ENCODE measurements around the gene ETFRF1.
A peak's percentile ranks its signal among the peaks of the same experiment; 100 is the strongest.

Gene ETFRF1

DNA sequence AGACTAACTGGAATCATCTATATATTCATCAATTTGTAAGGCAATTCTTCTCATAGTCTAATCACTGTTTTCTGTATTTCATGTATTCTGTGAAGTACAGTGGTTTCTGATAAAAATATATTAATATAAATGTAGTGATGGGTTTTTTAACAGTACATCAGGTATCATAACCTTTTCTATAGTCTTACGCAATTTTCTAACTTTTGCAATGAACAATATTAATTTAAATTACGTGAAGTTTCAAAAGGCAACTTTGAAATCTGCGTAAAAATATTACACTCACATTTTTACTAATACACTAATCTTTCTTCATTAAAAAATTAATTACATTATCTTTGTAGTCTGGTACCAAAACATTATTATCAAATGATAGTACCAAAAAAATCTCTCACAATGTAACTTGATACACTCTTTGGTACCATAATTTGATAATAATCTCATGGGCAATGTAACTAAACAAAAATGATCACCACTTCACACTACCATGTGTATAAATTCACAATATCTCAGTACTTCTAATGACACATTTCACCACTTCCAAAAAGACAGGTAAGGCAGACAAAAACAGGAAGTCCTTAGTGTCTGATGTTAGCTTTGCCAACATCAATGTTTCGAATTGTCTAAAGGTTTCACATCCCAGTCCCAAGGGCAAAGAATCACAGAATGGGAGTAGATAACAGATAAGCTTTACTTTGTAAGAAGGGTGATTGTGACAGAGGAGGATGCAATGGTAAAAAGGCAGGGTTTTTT is 8.8 kb upstream of the ETFRF1 start:
- Histone ChIP-seq H3K27ac (ENCODE audit: insufficient read depth, low read length, poor library complexity, severe bottlenecking) (peak overlapping the region; percentile 44), H3K4me1 (ENCODE audit: control insufficient read depth, insufficient read depth, low read length, poor library complexity, severe bottlenecking) (no peaks in the 10 kb centered on the region), H3K27me3 (replicated peaks; ENCODE audit: control insufficient read depth, insufficient read depth, low read length, poor library complexity, severe bottlenecking) (no peaks in the 10 kb centered on the region), H3K9me3 (ENCODE audit: control insufficient read depth, low read length) (no peaks in the 10 kb centered on the region), H3K36me3 (ENCODE audit: control insufficient read depth, insufficient read depth, low read length) (no peaks in the 10 kb centered on the region), H3K4me3 (ENCODE audit: insufficient read depth, low read depth, low read length, poor library complexity, severe bottlenecking) (peak overlapping the region; percentile 42)
- DNase-seq, result no peak

DNA sequence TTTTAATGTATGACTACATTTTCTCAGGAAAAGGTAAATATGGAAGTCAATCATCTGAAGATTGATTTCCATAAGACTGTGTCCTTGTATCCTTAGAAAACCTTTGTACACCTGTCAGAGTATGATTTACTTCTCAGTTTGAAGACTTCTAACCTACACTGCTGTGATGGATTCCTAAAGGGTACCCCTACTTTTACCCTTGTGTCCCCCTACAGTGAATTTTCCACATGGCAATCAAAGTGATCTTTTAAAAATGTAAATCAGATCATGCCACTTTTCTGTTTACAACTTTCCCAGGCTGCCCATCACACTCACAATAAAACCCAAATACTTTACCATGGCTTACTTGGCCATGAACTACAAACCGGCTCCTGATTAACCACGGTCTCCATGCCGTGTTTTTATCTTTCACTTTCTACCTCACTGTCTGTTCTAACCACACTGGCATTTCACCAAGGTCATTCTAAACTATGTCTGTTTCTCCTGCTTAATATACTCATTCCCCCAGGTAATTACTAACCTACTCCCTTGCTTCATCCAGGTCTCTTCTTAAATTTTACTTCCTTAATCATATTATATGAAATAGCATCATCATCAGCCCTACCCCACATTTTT is 8.1 kb upstream of the ETFRF1 start:
- Histone ChIP-seq H3K9me3 (ENCODE audit: control insufficient read depth, low read length) (no peaks in the 10 kb centered on the region), H3K27ac (ENCODE audit: insufficient read depth, low read length, poor library complexity, severe bottlenecking) (peak overlapping the region; percentile 44), H3K4me3 (ENCODE audit: insufficient read depth, low read depth, low read length, poor library complexity, severe bottlenecking) (peak overlapping the region; percentile 42), H3K27me3 (replicated peaks; ENCODE audit: control insufficient read depth, insufficient read depth, low read length, poor library complexity, severe bottlenecking) (no peaks in the 10 kb centered on the region), H3K4me1 (ENCODE audit: control insufficient read depth, insufficient read depth, low read length, poor library complexity, severe bottlenecking) (no peaks in the 10 kb centered on the region), H3K36me3 (ENCODE audit: control insufficient read depth, insufficient read depth, low read length) (no peaks in the 10 kb centered on the region)
- DNase-seq, result no peak

DNA sequence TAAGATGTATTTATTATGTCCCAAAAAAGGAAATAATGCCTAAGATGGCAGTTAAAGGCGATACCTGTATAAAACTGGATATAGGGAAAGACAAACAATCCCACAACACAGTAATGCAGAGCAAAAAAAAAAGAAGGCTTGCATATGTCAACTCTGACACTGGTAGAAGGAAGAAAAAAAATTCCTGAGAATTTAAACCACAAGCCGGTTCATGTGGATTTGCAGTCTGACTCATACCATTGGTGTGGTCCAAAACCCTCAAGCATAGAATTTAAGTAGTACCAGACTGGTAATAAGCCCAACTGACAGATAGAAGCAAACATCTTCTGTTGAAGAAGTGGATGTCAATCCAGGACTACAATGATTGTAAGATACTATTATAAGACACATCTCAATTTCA is 7.3 kb upstream of the ETFRF1 start:
- no peak overlapping the region for H3K27ac ChIP-seq (ENCODE audit: insufficient read depth, low read length, poor library complexity, severe bottlenecking)
- DNase-seq, result no peak
- no peaks in the 10 kb centered on the region for H3K4me1 ChIP-seq (ENCODE audit: control insufficient read depth, insufficient read depth, low read length, poor library complexity, severe bottlenecking)

DNA sequence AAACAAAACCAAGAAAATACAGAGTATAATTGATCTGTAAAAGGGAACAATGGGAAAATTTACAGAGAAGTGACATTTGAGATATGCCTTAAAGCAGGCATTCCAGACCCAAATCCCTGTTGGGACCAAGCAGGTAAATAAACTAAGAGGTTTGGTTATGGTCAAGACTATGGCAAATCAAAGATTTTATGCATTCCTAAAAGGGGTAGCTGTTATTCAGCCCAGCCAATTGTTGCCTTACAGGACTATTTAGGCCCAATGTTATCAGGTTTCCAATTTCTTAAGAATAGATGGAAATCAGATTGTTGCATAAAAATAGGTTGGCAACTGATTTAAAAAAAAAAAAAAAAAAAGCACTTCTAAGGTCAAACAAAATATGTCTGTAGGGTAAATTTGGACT is 5.4 kb upstream of the ETFRF1 start:
- Histone ChIP-seq H3K36me3 (ENCODE audit: control insufficient read depth, insufficient read depth, low read length) (no peaks in the 10 kb centered on the region), H3K27ac (ENCODE audit: insufficient read depth, low read length, poor library complexity, severe bottlenecking) (no peak overlapping the region), H3K4me3 (ENCODE audit: insufficient read depth, low read depth, low read length, poor library complexity, severe bottlenecking) (no peak overlapping the region), H3K9me3 (ENCODE audit: control insufficient read depth, low read length) (no peaks in the 10 kb centered on the region), H3K27me3 (replicated peaks; ENCODE audit: control insufficient read depth, insufficient read depth, low read length, poor library complexity, severe bottlenecking) (no peaks in the 10 kb centered on the region), H3K4me1 (ENCODE audit: control insufficient read depth, insufficient read depth, low read length, poor library complexity, severe bottlenecking) (peaks cover 6% of the 10 kb centered on the region)
- DNase-seq, result no peak

More for the DNA sequence above, 7.3 kb upstream of the ETFRF1 start:
- H3K36me3 ChIP-seq (ENCODE audit: control insufficient read depth, insufficient read depth, low read length), result no peaks in the 10 kb centered on the region
- no peaks in the 10 kb centered on the region for H3K9me3 ChIP-seq (ENCODE audit: control insufficient read depth, low read length)
- H3K4me3 ChIP-seq (ENCODE audit: insufficient read depth, low read depth, low read length, poor library complexity, severe bottlenecking), result no peak overlapping the region
- H3K27me3 ChIP-seq (replicated peaks; ENCODE audit: control insufficient read depth, insufficient read depth, low read length, poor library complexity, severe bottlenecking), result no peaks in the 10 kb centered on the region

DNA sequence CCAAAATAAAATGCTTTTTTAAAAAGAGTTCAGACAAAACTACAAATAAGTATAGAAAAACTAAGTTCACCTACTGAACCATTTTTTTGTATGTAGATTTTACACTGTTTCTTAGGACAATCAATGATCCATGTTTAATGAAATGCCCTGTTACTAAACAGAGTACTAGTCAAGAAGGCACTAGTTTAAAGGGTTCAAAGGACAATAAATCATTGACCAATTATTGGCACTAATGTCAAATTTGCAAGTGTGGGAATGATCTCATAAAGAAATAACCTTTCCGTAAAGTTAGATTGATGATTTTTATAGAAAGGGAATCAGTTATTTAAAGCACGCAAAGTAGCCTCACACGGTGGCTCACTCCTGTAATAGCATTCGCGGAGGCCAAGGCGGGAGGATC is 4.2 kb upstream of the ETFRF1 start:
- Histone ChIP-seq H3K36me3 (ENCODE audit: control insufficient read depth, insufficient read depth, low read length) (no peaks in the 10 kb centered on the region), H3K27ac (ENCODE audit: insufficient read depth, low read length, poor library complexity, severe bottlenecking) (no peak overlapping the region), H3K27me3 (replicated peaks; ENCODE audit: control insufficient read depth, insufficient read depth, low read length, poor library complexity, severe bottlenecking) (no peaks in the 10 kb centered on the region), H3K4me1 (ENCODE audit: control insufficient read depth, insufficient read depth, low read length, poor library complexity, severe bottlenecking) (peaks cover 10% of the 10 kb centered on the region), H3K9me3 (ENCODE audit: control insufficient read depth, low read length) (no peaks in the 10 kb centered on the region), H3K4me3 (ENCODE audit: insufficient read depth, low read depth, low read length, poor library complexity, severe bottlenecking) (no peak overlapping the region)
- no peak for DNase-seq

DNA sequence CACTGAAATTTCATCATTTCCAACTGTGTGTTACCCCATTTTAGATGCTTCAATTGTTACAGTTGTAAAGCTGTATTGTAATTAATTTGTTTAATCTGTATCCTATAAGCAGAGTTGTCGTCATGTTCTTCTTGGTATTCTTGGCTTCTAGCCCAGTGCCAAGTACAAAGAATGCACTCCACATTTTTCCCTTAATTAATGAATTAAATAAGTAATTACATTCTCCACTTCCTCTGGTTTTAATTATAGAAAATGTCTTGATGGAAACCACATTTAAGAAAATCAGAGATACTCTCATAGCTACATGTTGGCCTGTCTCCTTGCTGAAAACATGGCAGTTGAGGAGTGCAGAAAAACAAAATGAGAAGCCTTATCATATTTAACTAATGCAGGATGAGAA is 823 bp upstream of the ETFRF1 start:
- Histone ChIP-seq H3K4me3 (ENCODE audit: insufficient read depth, low read depth, low read length, poor library complexity, severe bottlenecking) (peak overlapping the region; percentile 77), H3K9me3 (ENCODE audit: control insufficient read depth, low read length) (no peaks in the 10 kb centered on the region), H3K4me1 (ENCODE audit: control insufficient read depth, insufficient read depth, low read length, poor library complexity, severe bottlenecking) (peaks cover 15% of the 10 kb centered on the region), H3K27me3 (replicated peaks; ENCODE audit: control insufficient read depth, insufficient read depth, low read length, poor library complexity, severe bottlenecking) (no peaks in the 10 kb centered on the region), H3K27ac (ENCODE audit: insufficient read depth, low read length, poor library complexity, severe bottlenecking) (peak overlapping the region; percentile 86), H3K36me3 (ENCODE audit: control insufficient read depth, insufficient read depth, low read length) (no peaks in the 10 kb centered on the region)
- DNase-seq, result no peak

DNA sequence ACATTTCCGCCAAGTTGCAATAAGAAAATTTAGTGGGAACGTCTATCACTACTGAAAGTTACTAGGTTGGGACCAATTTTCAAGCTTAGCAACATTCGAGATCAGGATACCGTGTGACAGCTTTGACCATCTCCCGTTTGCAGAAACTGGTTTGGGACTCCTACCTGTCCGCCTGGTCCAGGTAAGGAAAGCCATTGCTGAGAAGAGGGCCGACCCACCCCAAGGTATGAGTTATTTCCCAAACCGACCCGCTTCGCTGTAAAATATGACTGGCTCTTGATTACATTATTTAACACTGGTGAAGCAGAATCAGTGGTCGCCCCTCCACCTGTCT is 348 bp upstream of the ETFRF1 start:
- Histone ChIP-seq H3K4me3 (ENCODE audit: insufficient read depth, low read depth, low read length, poor library complexity, severe bottlenecking) (peak overlapping the region; percentile 77), H3K9me3 (ENCODE audit: control insufficient read depth, low read length) (no peaks in the 10 kb centered on the region), H3K4me1 (ENCODE audit: control insufficient read depth, insufficient read depth, low read length, poor library complexity, severe bottlenecking) (peaks cover 15% of the 10 kb centered on the region), H3K36me3 (ENCODE audit: control insufficient read depth, insufficient read depth, low read length) (no peaks in the 10 kb centered on the region), H3K27ac (ENCODE audit: insufficient read depth, low read length, poor library complexity, severe bottlenecking) (peak overlapping the region; percentile 86), H3K27me3 (replicated peaks; ENCODE audit: control insufficient read depth, insufficient read depth, low read length, poor library complexity, severe bottlenecking) (no peaks in the 10 kb centered on the region)
- no peak for DNase-seq

DNA sequence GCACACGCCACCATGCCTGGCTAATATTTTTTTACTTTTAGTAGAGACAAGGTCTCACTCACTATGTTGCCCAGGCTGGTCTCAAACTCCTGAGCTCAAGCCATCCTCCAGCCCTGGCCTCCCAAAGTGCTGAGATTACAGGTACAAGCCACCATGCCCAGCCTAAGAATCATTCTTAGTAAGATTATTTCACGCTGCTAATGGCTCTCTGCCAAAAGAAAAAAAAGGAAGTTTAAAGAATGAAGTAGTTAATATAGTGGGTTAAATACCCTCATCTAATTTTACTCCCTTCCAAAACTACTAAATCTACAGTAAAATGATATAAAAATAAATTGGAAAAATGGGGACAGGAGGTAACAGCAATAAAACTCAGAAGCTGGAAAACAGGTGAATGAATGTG is 2.6 kb downstream of the ETFRF1 start:
- Histone ChIP-seq H3K36me3 (ENCODE audit: control insufficient read depth, insufficient read depth, low read length) (peaks cover under 1% of the 10 kb centered on the region), H3K9me3 (ENCODE audit: control insufficient read depth, low read length) (no peaks in the 10 kb centered on the region), H3K27me3 (replicated peaks; ENCODE audit: control insufficient read depth, insufficient read depth, low read length, poor library complexity, severe bottlenecking) (no peaks in the 10 kb centered on the region), H3K4me1 (ENCODE audit: control insufficient read depth, insufficient read depth, low read length, poor library complexity, severe bottlenecking) (peaks cover 15% of the 10 kb centered on the region), H3K27ac (ENCODE audit: insufficient read depth, low read length, poor library complexity, severe bottlenecking) (no peak overlapping the region), H3K4me3 (ENCODE audit: insufficient read depth, low read depth, low read length, poor library complexity, severe bottlenecking) (no peak overlapping the region)
- DNase-seq, result no peak

DNA sequence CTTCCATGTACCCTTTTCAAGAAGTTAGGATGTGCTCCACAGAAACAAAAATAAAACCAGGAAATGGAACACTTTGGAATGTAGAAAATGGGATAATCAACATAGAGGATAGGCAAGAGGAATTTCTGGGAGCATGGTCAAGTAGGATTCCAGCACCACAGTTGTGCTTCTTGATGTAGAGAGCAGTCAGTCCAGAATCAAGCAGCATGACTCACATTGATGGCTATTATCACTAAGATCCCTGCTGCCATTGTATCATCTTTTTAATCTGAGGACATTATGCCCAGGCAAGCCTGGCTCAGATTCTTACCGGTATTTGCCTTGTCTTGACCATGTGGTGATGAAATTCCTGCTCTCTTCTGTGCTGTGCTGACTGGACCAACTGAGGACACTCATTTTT is 5.7 kb downstream of the ETFRF1 start:
- Histone ChIP-seq H3K9me3 (ENCODE audit: control insufficient read depth, low read length) (no peaks in the 10 kb centered on the region), H3K4me3 (ENCODE audit: insufficient read depth, low read depth, low read length, poor library complexity, severe bottlenecking) (no peak overlapping the region), H3K27me3 (replicated peaks; ENCODE audit: control insufficient read depth, insufficient read depth, low read length, poor library complexity, severe bottlenecking) (no peaks in the 10 kb centered on the region), H3K36me3 (ENCODE audit: control insufficient read depth, insufficient read depth, low read length) (peaks cover 8% of the 10 kb centered on the region), H3K4me1 (ENCODE audit: control insufficient read depth, insufficient read depth, low read length, poor library complexity, severe bottlenecking) (peaks cover 6% of the 10 kb centered on the region), H3K27ac (ENCODE audit: insufficient read depth, low read length, poor library complexity, severe bottlenecking) (no peak overlapping the region)
- no peak for DNase-seq

DNA sequence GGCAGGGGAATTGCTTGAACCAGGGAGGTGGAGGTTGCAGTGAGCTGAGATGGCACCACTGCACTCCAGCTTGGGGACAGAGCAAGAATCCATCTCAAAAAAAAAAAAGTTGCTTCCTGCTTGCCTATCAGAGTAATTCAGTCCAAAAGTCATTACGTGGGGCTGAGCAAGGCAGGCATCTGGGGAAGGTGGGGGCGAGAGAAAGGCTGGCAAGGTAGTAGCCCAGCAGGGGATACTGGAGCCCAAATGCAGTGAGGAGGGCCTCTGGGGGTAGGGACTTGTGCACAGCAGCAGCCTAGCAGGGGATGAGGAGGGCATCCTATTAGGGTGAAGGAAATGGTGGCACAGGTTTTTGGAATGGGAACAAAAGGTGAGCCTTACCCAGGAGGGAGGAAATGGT is 7.1 kb downstream of the ETFRF1 start:
- Histone ChIP-seq H3K4me1 (ENCODE audit: control insufficient read depth, insufficient read depth, low read length, poor library complexity, severe bottlenecking) (no peaks in the 10 kb centered on the region), H3K27me3 (replicated peaks; ENCODE audit: control insufficient read depth, insufficient read depth, low read length, poor library complexity, severe bottlenecking) (no peaks in the 10 kb centered on the region), H3K27ac (ENCODE audit: insufficient read depth, low read length, poor library complexity, severe bottlenecking) (no peak overlapping the region), H3K4me3 (ENCODE audit: insufficient read depth, low read depth, low read length, poor library complexity, severe bottlenecking) (no peak overlapping the region), H3K9me3 (ENCODE audit: control insufficient read depth, low read length) (no peaks in the 10 kb centered on the region), H3K36me3 (ENCODE audit: control insufficient read depth, insufficient read depth, low read length) (peaks cover 9% of the 10 kb centered on the region)
- DNase-seq, result no peak

Measured in effector memory CD4-positive, alpha-beta T cell (primary cell).